Fibroblast of the aortic adventitia (primary cell): Measurements from ENCODE around the gene RPL18. TPM values are rescaled to one million over a fixed set of nuclear protein-coding genes. Genes with fewer than 3 reads are reported as not detected.
"Not testable (repeated sequence)": the region's sequence is repeated elsewhere in the genome, so short reads cannot be mapped to it uniquely, and the experiment has no call there.

ENCODE experiments used
- DNase-seq: peaks from one replicate; pipeline ENCODE4 v3.0.0-alpha.2; 2010; ENCODE audit warnings: low read depth
- H3K4me3 ChIP-seq: 2 replicates; pipeline ENCODE4 v1.5.1; 2011; ENCODE audit warnings: low read depth, mild to moderate bottlenecking, control low read depth, low read length, moderate library complexity
- CTCF ChIP-seq: IDR thresholded peaks from 2 replicates; pipeline ENCODE4 v1.5.1; 2011; ENCODE audit warnings: mild to moderate bottlenecking, low read length, control low read depth, inconsistent platforms; ENCODE audit not compliant: insufficient read depth
- total RNA-seq: library from RNA; depleted of rRNA; stranded (reverse); fragments of >200 nt; gene quantifications from 2 replicates; pipeline ENCODE4 v1.2.3, GENCODE V29; 2012; ENCODE audit warnings: low replicate concordance

RPL18 gene
- total RNA-seq, 1 donor = 1,782 TPM

DNA sequence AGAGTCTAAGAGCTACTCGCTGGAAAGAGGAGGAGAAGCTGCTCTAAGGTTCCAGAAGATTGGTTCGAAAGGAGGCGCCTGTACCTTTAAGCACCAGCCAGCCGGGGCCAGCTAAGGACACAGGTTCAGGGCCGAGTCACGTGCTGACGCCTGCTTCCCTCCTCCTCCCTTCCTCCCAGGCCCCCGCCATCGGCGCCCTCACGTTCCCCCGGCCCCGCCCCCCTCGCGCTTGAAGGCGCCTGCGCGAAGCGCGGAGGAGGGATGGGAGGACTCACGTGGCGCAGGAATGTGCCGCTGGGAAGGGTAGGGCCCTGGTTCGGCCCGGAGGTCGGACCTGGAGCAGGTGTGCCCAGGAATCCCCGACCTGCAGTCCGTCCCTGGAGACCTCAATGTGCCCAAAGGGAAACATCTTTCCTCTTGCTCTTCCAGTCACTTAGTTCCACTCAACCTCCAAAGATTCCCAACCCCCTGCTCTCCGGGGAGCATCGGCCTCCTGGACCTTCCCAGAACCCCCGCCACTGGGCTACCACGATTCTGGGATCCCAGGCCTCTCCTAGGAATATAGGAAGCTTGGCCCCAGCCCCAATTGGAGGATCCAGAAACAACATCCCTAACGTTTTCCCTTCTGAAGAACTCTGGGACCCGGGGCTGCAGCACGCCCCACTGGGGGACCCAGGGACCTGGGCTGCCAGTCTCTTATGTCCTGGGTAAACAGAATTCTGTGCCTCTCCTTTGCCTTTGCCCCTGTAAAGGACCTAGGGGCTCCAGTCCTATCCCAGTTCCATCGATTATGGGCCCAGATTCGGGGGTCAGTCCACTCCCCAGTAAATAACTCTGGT, 15.7 kb upstream of the RPL18 start:
- peak overlapping the region; percentile 48 for H3K4me3 ChIP-seq
- DNase-seq = peak; percentile 95
- no peak for TF ChIP-seq CTCF

GRCh38 chr19:48634036-48634342, 15.0 kb upstream of the RPL18 start:
- TF ChIP-seq CTCF = no peak
- H3K4me3 ChIP-seq = peak overlapping the region; percentile 47
- DNase-seq = no peak

DNA sequence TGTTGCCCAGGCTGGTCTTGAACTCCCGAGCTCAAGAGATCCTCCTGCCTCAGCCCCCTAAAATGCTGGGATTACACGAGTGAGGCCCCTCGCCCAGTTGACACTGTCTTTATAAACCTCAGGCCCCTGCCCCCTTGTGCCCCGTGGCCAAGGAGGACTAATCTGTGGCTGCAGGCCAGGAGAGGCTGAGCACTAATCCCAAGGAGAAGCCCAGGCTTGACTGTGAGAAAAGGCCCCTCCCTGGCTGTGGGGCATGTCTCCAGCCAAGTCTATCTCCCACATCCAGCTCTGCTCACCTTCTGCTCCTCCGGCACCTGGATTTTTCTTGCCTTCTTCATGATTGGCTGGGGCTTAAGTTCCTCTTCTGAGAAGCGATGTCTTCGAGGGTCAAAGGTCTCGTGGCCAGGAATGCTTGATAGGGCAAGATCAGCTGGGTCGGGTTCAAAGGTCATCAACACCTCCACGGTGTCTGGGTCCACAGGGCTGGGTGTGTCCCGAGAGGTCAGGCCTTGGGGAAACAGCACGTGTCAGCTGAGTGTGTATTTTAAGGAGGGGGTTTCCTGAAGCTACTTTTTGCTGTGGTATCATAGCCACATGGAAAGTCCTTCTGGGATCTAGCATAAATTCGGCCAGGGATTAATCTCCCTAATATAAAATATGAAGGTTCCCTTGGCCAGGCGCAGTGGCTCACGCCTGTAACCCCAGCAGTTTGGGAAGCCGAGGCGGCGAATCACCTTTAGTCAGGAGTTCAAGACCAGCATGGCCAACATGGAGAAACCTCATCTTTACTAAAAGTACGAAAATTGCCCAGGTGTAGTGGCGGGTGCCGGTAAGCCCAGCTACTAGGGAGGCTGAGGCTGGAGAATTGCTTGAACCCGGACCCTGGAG, 14.4 kb upstream of the RPL18 start:
- H3K4me3 ChIP-seq = no peak overlapping the region
- DNase-seq = no peak
- TF ChIP-seq CTCF = no peak

- DNase-seq = peak; percentile 63
- no peak overlapping the region for H3K4me3 ChIP-seq
- TF ChIP-seq CTCF = no peak
Observed at GRCh38 chr19:48632692-48633147, 13.7 kb upstream of the RPL18 start.

GRCh38 chr19:48632286-48632685, 13.3 kb upstream of the RPL18 start:
- DNase-seq, H3K4me3 ChIP-seq: not testable (repeated sequence)

GRCh38 chr19:48631225-48631624, 12.2 kb upstream of the RPL18 start:
- DNase-seq = no peak
- H3K4me3 ChIP-seq = no peak overlapping the region
- TF ChIP-seq CTCF = no peak

- TF ChIP-seq CTCF = peak; percentile 41
- H3K4me3 ChIP-seq = no peak overlapping the region
- DNase-seq = peak; percentile 63
Observed at GRCh38 chr19:48630296-48631063, 11.5 kb upstream of the RPL18 start.
